HG03135 (cell line): ENCODE measurements around the gene ITGB5.

ENCODE experiments used
- ATAC-seq: cut with Tn5 transposase; IDR thresholded peaks from one replicate; pipeline ENCODE4 v1.9.1; 2021; ENCODE audit warnings: mild to moderate bottlenecking, moderate library complexity; ENCODE audit not compliant: unreplicated experiment

ITGB5 gene

GRCh38 chr3:124896824-124897526 lies 9.8 kb upstream of the ITGB5 start:
- ATAC-seq: no peak

GRCh38 chr3:124895756-124896155 lies 8.6 kb upstream of the ITGB5 start:
- no peak for ATAC-seq

GRCh38 chr3:124893526-124893925 lies 6.4 kb upstream of the ITGB5 start:
- no peak for ATAC-seq

GRCh38 chr3:124890573-124891190 lies 3.5 kb upstream of the ITGB5 start:
- no peak for ATAC-seq

- ATAC-seq: no peak
Measured at GRCh38 chr3:124888482-124889441, 1.6 kb upstream of the ITGB5 start.

- no peak for ATAC-seq
Measured at GRCh38 chr3:124887932-124888298, 750 bp upstream of the ITGB5 start.

GRCh38 chr3:124886168-124887056 lies 753 bp downstream of the ITGB5 start:
- no peak for ATAC-seq

- no peak for ATAC-seq
Measured at GRCh38 chr3:124885466-124886167, 1.5 kb downstream of the ITGB5 start.

- ATAC-seq: no peak
Measured at GRCh38 chr3:124884474-124885101, 2.6 kb downstream of the ITGB5 start.

GRCh38 chr3:124883766-124884473 lies 3.2 kb downstream of the ITGB5 start:
- ATAC-seq: no peak

- no peak for ATAC-seq
Measured at GRCh38 chr3:124882816-124883747, 4.1 kb downstream of the ITGB5 start.

- no peak for ATAC-seq
Measured at GRCh38 chr3:124881976-124882697, 5.0 kb downstream of the ITGB5 start.

- no peak for ATAC-seq
Measured at GRCh38 chr3:124879337-124879680, 7.9 kb downstream of the ITGB5 start.

- no peak for ATAC-seq
Measured at GRCh38 chr3:124878561-124879336, 8.4 kb downstream of the ITGB5 start.

GRCh38 chr3:124877674-124878073 lies 9.5 kb downstream of the ITGB5 start:
- ATAC-seq: no peak

GRCh38 chr3:124876401-124876878 lies 10.7 kb downstream of the ITGB5 start:
- ATAC-seq: no peak
